ENCODE results near the gene CABP7. TPM values are rescaled to one million over a fixed set of nuclear protein-coding genes. Genes with fewer than 3 reads are reported as not detected.

The CABP7 gene
- total RNA-seq, 2 donors from 2014 or later = 0.14 TPM; not detected in 1

DNA sequence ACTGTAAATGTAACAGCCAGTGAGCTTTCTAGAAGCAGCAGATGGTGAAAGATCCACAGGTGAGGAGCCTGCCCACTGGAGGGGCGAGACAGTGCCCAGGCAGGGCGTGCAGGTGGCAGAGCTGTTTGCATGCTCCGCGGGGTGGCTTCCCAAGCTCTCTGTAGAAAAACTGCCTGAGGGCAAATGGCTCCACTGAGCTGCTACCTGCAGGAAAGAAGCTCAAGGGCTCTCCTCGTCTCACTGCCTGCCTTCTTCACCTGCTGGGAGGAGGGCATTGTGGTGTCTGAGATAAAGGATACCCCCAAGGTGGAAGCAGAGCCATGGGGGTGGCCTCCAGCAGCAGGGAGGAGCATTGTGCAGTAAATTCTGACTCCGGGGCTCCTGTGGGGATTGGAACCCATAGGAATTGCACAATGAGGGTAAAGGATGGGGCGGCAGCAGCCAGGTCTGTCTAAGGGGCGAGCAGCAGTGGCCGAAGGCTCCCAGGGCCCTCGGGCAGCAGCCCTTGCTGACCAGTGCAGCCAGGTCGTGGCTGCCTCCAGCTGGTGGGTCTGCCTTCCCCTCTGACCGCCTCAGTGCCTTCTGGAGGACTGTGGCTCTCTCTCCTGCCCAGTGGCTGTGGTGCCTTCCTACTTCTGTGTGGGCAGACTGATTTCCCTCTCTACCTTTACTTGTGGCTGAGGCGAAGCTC, 28.0 kb upstream of the CABP7 start:
- H3K4me3 ChIP-seq = no peak overlapping the region
- no peak overlapping the region for H3K27ac ChIP-seq
- H3K27me3 ChIP-seq (replicated peaks; ENCODE audit: insufficient read depth) = no peaks in the 10 kb centered on the region
- ATAC-seq (ENCODE audit: insufficient number of reproducible peaks, low FRiP score, low read depth) (no peak), DNase-seq (ENCODE audit: low spot score) (no peak)
- TF ChIP-seq CTCF (IDR thresholded peaks at IDR 0.05) = no peak
- H3K4me1 ChIP-seq (ENCODE audit: control insufficient read depth in 1 of 2, low read depth in 2 of 2) = no peaks in the 10 kb centered on the region
- H3K36me3 ChIP-seq = peaks cover 14% of the 10 kb centered on the region
- H3K9me3 ChIP-seq = no peaks in the 10 kb centered on the region

GRCh38 chr22:29692327-29692640, 27.5 kb upstream of the CABP7 start:
- no peak for ATAC-seq (ENCODE audit: insufficient number of reproducible peaks, low FRiP score, low read depth)

GRCh38 chr22:29693161-29693560, 26.6 kb upstream of the CABP7 start:
- Histone ChIP-seq H3K27ac (no peak overlapping the region), H3K4me3 (no peak overlapping the region), H3K9me3 (no peaks in the 10 kb centered on the region), H3K36me3 (peaks cover 14% of the 10 kb centered on the region), H3K27me3 (replicated peaks; ENCODE audit: insufficient read depth) (no peaks in the 10 kb centered on the region), H3K4me1 (ENCODE audit: control insufficient read depth in 1 of 2, low read depth in 2 of 2) (no peaks in the 10 kb centered on the region)
- no peak for DNase-seq (ENCODE audit: low spot score)
- no peak for ATAC-seq (ENCODE audit: insufficient number of reproducible peaks, low FRiP score, low read depth)
- TF ChIP-seq CTCF (IDR thresholded peaks at IDR 0.05) = no peak

More at GRCh38 chr22:29692327-29692640, 27.5 kb upstream of the CABP7 start:
- no peak for DNase-seq (ENCODE audit: low spot score)
- Histone ChIP-seq H3K4me3 (no peak overlapping the region), H3K27ac (no peak overlapping the region), H3K36me3 (peaks cover 14% of the 10 kb centered on the region), H3K9me3 (no peaks in the 10 kb centered on the region), H3K27me3 (replicated peaks; ENCODE audit: insufficient read depth) (no peaks in the 10 kb centered on the region), H3K4me1 (ENCODE audit: control insufficient read depth in 1 of 2, low read depth in 2 of 2) (no peaks in the 10 kb centered on the region)
- no peak for TF ChIP-seq CTCF (IDR thresholded peaks at IDR 0.05)

DNA sequence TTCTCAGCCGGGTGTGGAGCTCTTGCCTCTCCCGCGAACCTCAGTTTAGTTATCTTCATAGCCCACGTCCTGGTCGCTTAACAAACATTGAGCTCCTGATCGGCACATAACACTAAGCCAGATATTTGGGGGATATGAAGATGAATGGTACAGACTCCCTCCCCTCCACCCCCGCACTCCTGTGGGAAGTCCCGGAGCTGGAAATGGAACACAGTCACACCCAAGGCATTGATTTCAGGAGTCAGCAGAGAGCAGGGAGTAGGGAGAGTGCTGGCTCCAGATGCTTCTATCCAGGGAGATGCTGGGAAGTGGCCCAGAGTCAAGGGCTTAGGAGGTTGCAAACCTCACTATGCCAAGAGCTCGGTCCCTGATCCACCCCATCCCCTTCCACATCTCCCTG, 26.1 kb upstream of the CABP7 start:
- TF ChIP-seq CTCF (IDR thresholded peaks at IDR 0.05) = no peak
- Histone ChIP-seq H3K27ac (no peak overlapping the region), H3K9me3 (no peaks in the 10 kb centered on the region), H3K4me3 (no peak overlapping the region), H3K27me3 (replicated peaks; ENCODE audit: insufficient read depth) (no peaks in the 10 kb centered on the region), H3K36me3 (peaks cover 14% of the 10 kb centered on the region), H3K4me1 (ENCODE audit: control insufficient read depth in 1 of 2, low read depth in 2 of 2) (no peaks in the 10 kb centered on the region)
- no peak for DNase-seq (ENCODE audit: low spot score)
- no peak for ATAC-seq (ENCODE audit: insufficient number of reproducible peaks, low FRiP score, low read depth)

DNA sequence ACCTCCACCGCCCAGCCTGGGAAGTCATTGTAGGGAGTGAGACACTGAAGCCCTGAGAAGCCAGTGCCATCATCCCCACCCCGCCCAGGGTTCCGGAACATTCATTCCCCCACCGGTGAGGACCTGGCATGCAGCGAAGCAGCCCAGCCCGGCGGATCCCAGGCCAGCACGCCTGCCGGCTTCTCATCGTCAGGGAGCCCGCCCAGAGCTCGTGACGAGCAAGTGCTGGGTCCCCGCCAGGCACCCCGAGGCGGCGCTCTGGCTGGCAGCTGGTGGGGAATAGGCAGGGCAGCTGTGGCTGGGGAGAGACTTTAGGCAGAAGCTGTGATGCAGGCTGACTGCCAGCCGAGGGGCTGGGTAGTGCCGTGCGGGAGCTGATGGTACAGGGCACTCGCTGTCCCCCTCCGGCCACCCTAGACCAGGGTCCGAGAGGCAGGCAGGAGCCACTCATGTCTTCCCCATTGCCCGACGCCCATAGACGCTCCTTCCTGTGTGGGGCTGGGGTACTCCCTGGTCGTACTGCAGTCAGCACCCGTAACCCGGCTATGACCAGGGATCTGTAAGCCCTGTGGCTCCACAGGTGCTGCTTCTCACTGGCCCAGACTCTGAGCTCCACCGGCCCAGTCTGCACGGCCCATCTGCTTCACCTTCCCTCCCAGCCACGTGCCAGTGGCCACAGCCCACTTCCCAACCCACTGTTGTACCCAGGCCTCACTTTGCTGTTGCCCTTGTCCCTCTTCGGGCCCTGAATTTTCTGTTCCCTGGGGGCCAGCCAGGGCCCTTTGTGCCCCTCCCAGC, 24.5 kb upstream of the CABP7 start:
- no peak for ATAC-seq (ENCODE audit: insufficient number of reproducible peaks, low FRiP score, low read depth)

More for the DNA sequence above, 24.5 kb upstream of the CABP7 start:
- TF ChIP-seq CTCF (IDR thresholded peaks at IDR 0.05) = no peak
- DNase-seq (ENCODE audit: low spot score) = no peak
- Histone ChIP-seq H3K36me3 (peaks cover 14% of the 10 kb centered on the region), H3K27ac (no peak overlapping the region), H3K27me3 (replicated peaks; ENCODE audit: insufficient read depth) (no peaks in the 10 kb centered on the region), H3K9me3 (no peaks in the 10 kb centered on the region), H3K4me3 (no peak overlapping the region), H3K4me1 (ENCODE audit: control insufficient read depth in 1 of 2, low read depth in 2 of 2) (no peaks in the 10 kb centered on the region)

Data from thoracic aorta (tissue), 2 donors.